Stimulated activated effector memory CD8-positive, alpha-beta T cell treated with anti-CD3 and anti-CD28 coated beads, Interleukin-12 subunit alpha, Interleukin-12 subunit beta, amount 100 ng/mL, for 72 hours (primary cell): Measurements from ENCODE around the gene CPNE4.

Experiments used
- ATAC-seq: fragments of 150-1000 bp; cut with Tn5 transposase; 2 replicates; pipeline ENCODE4 v1.10.0; 2021
- DNase-seq, 2 donors: peaks; one replicate each; pipeline ENCODE4 v3.0.0; 2021 to 2022; ENCODE audit warnings: low spot score in 2 of 2
- H3K27ac Mint-ChIP-seq: one replicate; pipeline ENCODE4 v1.8.0; 2022; ENCODE audit warnings: mild to moderate bottlenecking, mixed read lengths
- H3K36me3 Mint-ChIP-seq: one replicate; pipeline ENCODE4 v1.8.0; 2022; ENCODE audit warnings: mild to moderate bottlenecking, mixed read lengths
- H3K4me1 Mint-ChIP-seq: one replicate; pipeline ENCODE4 v1.8.0; 2022; ENCODE audit warnings: mixed read lengths
- H3K4me3 Mint-ChIP-seq: one replicate; pipeline ENCODE4 v1.8.0; 2022; ENCODE audit warnings: mild to moderate bottlenecking, mixed read lengths
- H3K9me3 Mint-ChIP-seq: one replicate; pipeline ENCODE4 v1.8.0; 2022; ENCODE audit warnings: mixed read lengths

Gene CPNE4

DNA sequence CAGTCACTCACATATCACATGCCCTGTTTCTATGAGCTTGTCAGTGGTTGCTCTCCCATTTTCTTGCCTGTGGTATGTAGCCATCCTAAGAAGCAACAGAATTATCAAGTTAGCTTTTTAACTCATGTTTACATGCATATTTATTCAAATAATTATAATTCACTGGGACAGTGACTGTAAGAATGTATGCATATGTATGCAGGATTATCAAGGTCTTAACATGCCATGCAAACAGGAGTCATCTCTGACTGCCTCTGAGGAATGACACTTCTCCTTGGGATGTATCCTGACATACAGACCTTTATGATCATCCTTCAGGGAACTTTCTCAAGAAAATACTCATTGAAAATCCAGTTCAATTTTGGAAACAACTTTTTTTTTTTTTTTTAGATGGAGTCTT, 240.9 kb downstream of the CPNE4 start:
- Mint-ChIP-seq H3K4me1 (no peaks in the 10 kb centered on the region), H3K9me3 (no peaks in the 10 kb centered on the region), H3K4me3 (no peak overlapping the region), H3K36me3 (no peaks in the 10 kb centered on the region), H3K27ac (no peak overlapping the region)
- DNase-seq = no peak
- no peak for ATAC-seq

DNA sequence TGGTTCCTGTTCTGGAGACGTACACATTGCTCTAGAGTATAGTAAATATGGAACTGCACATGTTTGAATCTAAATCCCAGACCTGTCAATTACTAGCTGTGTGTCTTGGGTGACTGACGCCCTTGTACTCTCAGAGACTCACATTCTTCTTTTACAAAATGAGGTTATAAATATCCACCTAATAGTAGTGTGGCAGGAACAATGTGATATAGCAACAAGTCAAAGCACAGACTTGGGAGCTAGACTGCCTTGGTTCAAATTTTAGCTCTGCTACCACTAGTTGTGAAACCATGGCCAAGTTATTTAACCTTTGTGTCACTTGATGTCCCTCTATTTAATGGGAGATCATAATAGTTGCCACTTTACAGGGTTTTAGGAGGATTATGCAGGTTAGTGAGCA, 245.6 kb downstream of the CPNE4 start:
- H3K4me1 Mint-ChIP-seq = no peaks in the 10 kb centered on the region
- no peaks in the 10 kb centered on the region for H3K36me3 Mint-ChIP-seq
- ATAC-seq (no peak), DNase-seq (no peak)
- peaks cover 4% of the 10 kb centered on the region for H3K9me3 Mint-ChIP-seq
- H3K27ac Mint-ChIP-seq = no peak overlapping the region
- H3K4me3 Mint-ChIP-seq = no peak overlapping the region

DNA sequence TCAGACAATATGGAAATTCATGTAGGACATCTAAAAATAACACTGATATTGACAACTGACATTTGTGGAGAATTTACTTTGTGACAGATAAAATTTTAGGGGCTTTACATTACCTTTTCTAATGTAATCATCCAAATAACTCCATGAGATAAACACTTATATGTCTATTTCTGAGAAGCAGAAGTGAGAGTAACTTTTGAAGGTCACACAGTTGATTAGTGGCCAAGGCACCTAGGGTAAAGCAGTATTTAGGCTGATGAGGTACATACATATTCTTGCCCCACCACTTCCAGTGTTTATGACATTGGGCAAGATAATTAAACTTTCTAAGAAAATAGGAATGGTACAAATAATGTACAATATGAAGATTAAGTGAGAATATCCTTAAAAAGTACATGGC, 248.4 kb downstream of the CPNE4 start:
- peaks cover 4% of the 10 kb centered on the region for H3K9me3 Mint-ChIP-seq
- no peaks in the 10 kb centered on the region for H3K36me3 Mint-ChIP-seq
- no peaks in the 10 kb centered on the region for H3K4me1 Mint-ChIP-seq
- no peak overlapping the region for H3K4me3 Mint-ChIP-seq
- DNase-seq = no peak
- no peak for ATAC-seq
- H3K27ac Mint-ChIP-seq = no peak overlapping the region

DNA sequence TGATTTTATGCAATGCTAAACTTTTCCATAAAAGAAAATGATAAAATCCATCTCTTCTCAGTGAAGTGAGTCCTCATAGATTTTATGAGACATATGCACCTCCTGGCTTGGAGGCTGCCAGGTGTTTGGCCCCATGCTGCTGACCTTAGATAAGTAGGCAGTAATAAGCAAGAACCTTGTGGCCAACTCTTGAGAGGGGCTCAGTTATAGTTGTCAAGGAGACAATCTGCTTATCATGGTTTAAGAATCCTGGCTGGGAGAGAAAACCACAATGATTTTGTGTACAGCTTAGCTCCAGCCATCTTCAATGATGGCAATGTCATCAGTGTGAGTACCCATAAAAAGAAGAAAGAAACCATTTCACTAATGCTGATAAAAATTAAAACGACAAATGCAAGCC, 252.1 kb downstream of the CPNE4 start:
- Mint-ChIP-seq H3K36me3 (no peaks in the 10 kb centered on the region), H3K4me3 (no peak overlapping the region), H3K4me1 (no peaks in the 10 kb centered on the region), H3K9me3 (peaks cover 4% of the 10 kb centered on the region), H3K27ac (no peak overlapping the region)
- ATAC-seq (no peak), DNase-seq (no peak)

DNA sequence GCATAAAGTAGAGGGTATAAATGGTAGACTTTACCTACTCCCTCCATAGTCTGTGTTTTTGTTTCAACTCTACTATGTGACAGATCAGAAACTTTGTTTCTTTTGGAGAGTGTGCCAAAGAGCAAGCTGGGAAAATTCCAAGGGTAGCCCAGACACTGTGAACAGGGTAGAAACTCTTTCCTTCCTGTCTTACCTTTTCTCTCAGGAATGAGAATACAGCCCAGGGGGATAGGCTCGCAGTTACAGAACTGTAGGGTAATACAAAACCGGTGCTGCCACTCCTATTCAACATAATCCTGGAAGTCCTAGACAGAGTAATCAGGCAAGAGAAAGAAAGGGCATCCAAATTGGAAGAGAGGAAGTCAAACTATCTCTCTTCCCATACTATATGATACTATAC, 256.3 kb downstream of the CPNE4 start:
- ATAC-seq (no peak), DNase-seq (no peak)
- Mint-ChIP-seq H3K9me3 (peaks cover 2% of the 10 kb centered on the region), H3K4me1 (no peaks in the 10 kb centered on the region), H3K36me3 (no peaks in the 10 kb centered on the region), H3K4me3 (no peak overlapping the region), H3K27ac (no peak overlapping the region)

DNA sequence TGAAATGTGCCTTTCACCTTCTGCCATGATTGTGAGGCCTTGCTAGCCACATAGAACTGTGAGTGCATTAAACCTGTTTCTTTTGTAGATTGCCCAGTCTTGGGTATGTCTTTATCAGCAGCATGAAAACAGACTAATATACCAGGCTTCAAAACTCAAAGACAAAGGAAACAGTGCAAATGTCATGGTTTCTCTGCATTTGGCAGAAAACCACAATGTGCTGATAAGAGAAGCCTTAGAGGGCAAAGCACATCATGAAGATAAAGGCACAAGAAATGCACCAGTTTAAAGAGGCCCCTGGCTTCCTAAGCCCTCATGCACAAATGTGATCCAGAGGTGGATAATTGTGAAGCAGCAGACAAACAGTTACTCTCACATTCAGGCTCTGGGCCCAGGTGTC, 259.2 kb downstream of the CPNE4 start:
- Mint-ChIP-seq H3K4me1 (no peaks in the 10 kb centered on the region), H3K4me3 (no peak overlapping the region), H3K36me3 (no peaks in the 10 kb centered on the region), H3K9me3 (peaks cover 2% of the 10 kb centered on the region), H3K27ac (no peak overlapping the region)
- no peak for ATAC-seq
- DNase-seq = no peak

DNA sequence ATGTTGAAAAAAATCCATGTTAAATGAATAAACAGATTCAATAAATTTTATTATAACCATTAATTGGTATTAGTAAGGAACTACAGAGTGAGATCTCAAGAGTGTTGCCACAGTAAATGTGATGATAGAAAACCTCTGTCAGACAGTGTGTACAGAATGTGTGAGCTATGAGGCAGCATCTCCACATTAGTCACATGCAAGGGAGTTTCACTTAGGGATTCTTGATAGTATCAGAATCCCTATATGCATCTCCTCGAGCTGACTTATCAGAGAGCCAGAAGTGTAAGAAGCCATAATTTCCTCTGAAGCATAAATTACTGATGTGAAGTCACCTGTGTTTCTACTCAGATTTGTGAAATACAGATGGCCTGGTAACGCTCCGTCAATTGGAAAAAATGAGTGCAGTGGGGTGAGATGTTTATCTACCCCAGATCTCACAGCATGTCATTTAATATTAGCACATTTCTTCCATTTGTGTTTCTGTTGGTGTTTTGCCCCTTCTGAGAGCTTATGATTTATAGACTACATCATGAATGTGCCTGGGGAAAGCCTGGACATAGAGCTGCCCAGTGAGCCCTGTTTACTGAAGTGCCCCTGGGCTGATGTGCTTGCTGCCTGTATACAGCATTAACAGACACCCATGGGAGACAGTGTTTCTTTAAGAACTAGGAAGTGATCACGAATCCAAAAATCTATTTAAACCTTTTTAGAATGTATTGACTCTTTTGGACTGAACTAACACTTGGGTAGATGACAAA, 262.4 kb downstream of the CPNE4 start:
- no peaks in the 10 kb centered on the region for H3K36me3 Mint-ChIP-seq
- no peak for ATAC-seq

DNA sequence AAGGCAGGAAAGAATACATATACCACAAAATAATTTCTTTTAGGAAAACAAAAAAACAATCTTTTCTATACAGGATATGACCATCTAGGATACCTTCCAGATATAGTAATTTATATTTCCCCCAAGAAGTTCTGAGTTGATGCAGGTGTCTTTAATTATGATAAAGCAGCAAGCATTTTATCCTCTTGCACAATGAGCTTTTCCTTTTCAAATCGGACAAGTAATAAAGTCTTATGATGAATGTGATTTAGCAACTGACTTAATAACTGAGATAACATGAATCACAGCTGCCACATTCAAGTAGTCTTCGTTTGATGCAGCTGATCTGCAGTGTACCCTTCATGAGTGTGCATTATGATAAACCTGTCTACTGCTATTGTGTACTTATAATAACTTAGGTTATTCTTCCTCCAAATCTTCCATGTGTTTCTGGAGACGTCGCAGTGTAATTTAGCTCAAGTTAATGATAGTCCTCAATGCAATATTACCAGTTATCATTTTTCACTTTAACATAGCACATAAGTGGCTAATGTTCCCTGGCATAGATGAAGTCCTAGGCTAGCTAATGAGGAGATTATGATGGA, 271.7 kb downstream of the CPNE4 start:
- Mint-ChIP-seq H3K4me3 (no peak overlapping the region), H3K27ac (no peak overlapping the region), H3K36me3 (no peaks in the 10 kb centered on the region), H3K4me1 (no peaks in the 10 kb centered on the region), H3K9me3 (peaks cover 2% of the 10 kb centered on the region)
- ATAC-seq = no peak
- DNase-seq = no peak

More for the DNA sequence above, 262.4 kb downstream of the CPNE4 start:
- no peak overlapping the region for H3K4me3 Mint-ChIP-seq
- no peaks in the 10 kb centered on the region for H3K4me1 Mint-ChIP-seq
- H3K9me3 Mint-ChIP-seq = peaks cover 2% of the 10 kb centered on the region
- no peak overlapping the region for H3K27ac Mint-ChIP-seq
- no peak for DNase-seq

DNA sequence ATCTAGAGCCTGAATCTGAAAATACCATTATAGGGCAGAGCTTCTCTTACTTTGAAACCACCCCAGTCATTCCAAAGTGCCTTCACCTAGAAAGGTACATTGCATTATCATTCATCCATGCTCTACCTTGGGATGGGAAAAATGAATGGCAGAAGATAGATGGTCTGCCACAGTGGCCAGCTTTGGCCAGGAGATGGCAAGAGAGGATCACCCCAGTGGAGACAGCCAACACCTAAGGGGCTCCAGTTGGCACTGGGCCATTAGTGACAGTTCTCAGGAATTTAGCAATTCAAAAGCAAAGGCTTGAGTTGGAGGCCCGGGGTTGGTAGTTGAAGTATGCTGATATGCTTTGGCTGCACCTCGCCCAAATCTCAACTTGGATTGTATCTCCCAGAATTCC, 278.4 kb downstream of the CPNE4 start:
- Mint-ChIP-seq H3K36me3 (no peaks in the 10 kb centered on the region), H3K27ac (no peak overlapping the region), H3K4me3 (no peak overlapping the region), H3K9me3 (peaks cover 2% of the 10 kb centered on the region), H3K4me1 (no peaks in the 10 kb centered on the region)
- ATAC-seq (no peak), DNase-seq (no peak)

DNA sequence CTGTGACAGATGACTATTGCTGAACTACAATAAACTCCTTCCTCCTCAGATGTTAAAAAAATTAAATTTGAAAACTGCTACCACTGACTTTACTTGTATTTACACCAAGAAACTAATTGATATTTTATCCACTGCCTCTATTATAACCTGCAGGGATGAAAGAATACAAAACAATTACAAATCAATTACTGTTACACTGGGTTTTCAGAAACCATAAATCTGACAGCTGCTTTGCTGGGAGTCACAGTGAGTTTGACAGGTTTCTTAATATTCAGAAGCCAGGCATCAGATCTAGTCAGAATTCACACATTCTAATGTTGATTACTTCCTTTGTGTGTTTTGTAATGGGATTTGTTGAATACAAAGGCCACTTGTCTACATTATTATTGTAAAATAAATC, 279.4 kb downstream of the CPNE4 start:
- Mint-ChIP-seq H3K36me3 (no peaks in the 10 kb centered on the region), H3K4me1 (no peaks in the 10 kb centered on the region), H3K27ac (no peak overlapping the region), H3K9me3 (peaks cover 2% of the 10 kb centered on the region), H3K4me3 (no peak overlapping the region)
- no peak for ATAC-seq
- DNase-seq = no peak

DNA sequence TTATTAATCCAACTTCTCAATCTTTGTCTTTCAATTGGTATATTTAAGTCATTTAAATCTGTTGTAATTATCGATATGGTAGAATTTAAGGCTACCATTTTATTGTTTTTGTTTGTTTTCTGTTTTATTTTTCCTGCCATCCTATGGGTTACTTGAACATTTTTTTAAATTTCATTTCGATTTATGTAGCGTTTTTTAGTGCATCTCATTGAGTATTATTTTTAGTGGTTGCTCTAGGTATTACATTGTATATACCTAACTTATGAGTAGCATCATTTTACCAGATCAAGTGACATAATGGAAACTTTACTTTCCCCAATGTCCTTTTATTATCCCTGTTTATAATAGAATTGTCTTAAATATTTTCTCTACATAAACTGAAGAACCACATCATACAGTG, 284.6 kb downstream of the CPNE4 start:
- no peak for DNase-seq
- no peaks in the 10 kb centered on the region for H3K4me1 Mint-ChIP-seq
- peaks cover 2% of the 10 kb centered on the region for H3K9me3 Mint-ChIP-seq
- no peak overlapping the region for H3K27ac Mint-ChIP-seq
- ATAC-seq = no peak
- no peak overlapping the region for H3K4me3 Mint-ChIP-seq
- H3K36me3 Mint-ChIP-seq = no peaks in the 10 kb centered on the region

DNA sequence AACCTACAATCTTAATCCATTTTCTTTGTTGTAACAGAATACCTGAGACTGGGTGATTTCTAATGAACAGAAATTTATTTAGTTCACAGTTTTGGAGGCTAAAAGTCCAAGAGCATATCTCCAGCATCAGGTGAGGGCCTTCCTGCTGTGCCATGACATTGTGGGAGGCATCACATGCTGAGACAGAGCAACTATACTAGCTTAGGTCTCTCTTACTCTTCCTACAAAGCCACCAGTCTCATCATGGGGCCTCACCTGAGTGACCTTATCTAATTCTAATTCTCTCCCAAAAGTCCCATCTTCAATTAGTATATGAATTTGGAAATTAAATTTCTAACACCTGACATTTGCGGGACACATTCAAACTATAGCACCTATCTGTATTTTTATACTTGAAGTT, 285.0 kb downstream of the CPNE4 start:
- Mint-ChIP-seq H3K36me3 (no peaks in the 10 kb centered on the region), H3K4me1 (no peaks in the 10 kb centered on the region), H3K9me3 (peaks cover 2% of the 10 kb centered on the region), H3K4me3 (no peak overlapping the region), H3K27ac (no peak overlapping the region)
- DNase-seq (no peak), ATAC-seq (no peak)

DNA sequence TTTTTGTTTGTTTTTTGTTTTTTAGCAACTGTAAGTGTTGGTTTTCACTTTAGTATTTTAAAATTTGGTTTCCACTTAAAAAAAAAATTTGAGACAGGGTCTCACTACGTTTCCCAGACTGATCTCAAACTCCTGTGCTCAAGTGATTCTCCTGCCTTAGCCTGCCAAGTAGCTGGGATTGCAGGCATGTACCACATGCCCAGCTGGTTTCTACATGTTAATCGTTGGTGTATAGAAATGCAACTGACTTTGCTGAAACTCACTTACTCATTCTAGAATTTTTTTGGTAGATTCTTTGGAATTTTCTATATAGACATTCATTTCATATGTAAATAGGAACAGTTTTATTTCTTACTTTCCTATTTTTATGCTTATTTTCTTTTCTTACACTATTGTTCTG, 287.3 kb downstream of the CPNE4 start:
- no peak for ATAC-seq
- H3K9me3 Mint-ChIP-seq = peaks cover 2% of the 10 kb centered on the region
- H3K4me1 Mint-ChIP-seq = no peaks in the 10 kb centered on the region
- DNase-seq = no peak
- no peaks in the 10 kb centered on the region for H3K36me3 Mint-ChIP-seq
- H3K27ac Mint-ChIP-seq = no peak overlapping the region
- no peak overlapping the region for H3K4me3 Mint-ChIP-seq

DNA sequence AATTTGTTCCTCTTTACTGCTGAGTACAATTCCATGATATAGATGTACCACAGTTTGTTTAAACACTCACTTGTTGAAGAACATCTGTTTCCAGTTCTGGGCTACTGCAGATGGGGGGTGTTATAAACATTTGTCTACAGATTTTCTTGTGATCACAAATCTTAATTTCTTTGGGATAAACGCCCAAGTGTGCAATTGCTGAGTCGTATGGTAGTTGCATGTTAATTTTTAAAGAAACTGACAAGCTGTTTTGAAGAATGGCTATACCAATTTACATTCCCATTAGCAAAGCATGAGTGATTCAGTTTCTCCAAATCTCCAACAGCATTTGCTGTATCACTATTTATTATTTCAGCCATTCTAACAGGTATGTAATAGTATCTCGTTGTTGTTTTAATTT, 290.0 kb downstream of the CPNE4 start:
- peaks cover 6% of the 10 kb centered on the region for H3K9me3 Mint-ChIP-seq
- no peak overlapping the region for H3K4me3 Mint-ChIP-seq
- no peaks in the 10 kb centered on the region for H3K4me1 Mint-ChIP-seq
- ATAC-seq (no peak), DNase-seq (no peak)
- no peaks in the 10 kb centered on the region for H3K36me3 Mint-ChIP-seq
- H3K27ac Mint-ChIP-seq = no peak overlapping the region

DNA sequence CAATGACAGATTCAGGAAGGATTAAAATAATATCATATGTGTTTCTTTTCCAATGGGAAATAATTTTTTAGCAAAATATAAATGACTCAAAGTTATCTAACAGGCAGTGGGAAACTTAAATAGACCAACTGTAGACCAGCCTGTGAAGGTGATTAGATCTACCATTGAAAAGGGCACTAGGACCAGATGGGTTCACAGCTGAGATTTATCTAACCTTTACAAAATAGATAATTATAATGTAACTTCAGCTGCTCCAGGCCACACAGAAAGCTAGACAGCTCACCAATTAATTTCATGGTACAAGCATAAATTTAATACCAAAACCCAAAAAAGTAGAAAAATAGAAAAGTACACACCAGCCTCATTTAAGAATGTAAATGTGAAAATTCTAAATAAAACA, 291.7 kb downstream of the CPNE4 start:
- Mint-ChIP-seq H3K36me3 (no peaks in the 10 kb centered on the region), H3K4me1 (no peaks in the 10 kb centered on the region), H3K9me3 (peaks cover 4% of the 10 kb centered on the region), H3K27ac (no peak overlapping the region), H3K4me3 (no peak overlapping the region)
- no peak for ATAC-seq
- DNase-seq = no peak

DNA sequence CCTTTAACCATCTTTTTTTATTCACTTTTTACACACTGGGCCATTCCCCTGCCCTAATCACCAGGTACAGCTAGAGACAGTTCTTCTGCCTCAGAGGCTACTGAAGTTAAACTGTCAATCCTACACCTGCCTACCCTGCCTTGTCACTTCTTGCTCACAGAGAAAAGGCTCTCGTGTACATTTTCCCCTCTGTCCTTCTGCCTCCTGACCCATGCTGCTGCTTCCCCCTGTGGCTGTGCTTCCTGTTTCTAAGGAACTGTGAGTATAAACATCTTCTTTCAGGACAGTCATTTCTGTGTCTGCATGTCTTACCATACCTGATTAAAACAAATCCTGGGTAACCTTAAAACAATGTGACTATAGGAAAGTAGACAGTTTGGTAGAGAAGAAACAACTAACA, 295.6 kb downstream of the CPNE4 start:
- Mint-ChIP-seq H3K36me3 (no peaks in the 10 kb centered on the region), H3K9me3 (peaks cover 4% of the 10 kb centered on the region), H3K4me3 (no peak overlapping the region), H3K4me1 (no peaks in the 10 kb centered on the region), H3K27ac (no peak overlapping the region)
- DNase-seq (no peak), ATAC-seq (no peak)
